Transverse colon (tissue), 4 donors: ENCODE results near the gene ANO3.

Source experiments
- CTCF ChIP-seq, 5 experiments: fragments of 200-600 bp in 3 of 5; fragments of 450-650 bp in 2 of 5; sonication (generic) in 3 of 5; IDR thresholded peaks; 1 replicate in 2 of 5; 2 replicates in 3 of 5; pipeline ENCODE4 v1.5.1; 2016 to 2017; ENCODE audit warnings: antibody characterized with exemption in 5 of 5, inconsistent platforms in 3 of 5, mild to moderate bottlenecking in 2 of 5, moderate library complexity in 1 of 5
- EP300 ChIP-seq: sonication (generic); formaldehyde crosslinking; IDR thresholded peaks from one replicate; pipeline ENCODE4 v1.6.1; 2017; ENCODE audit warnings: antibody characterized with exemption, low read depth
- POLR2A ChIP-seq: fragments of 450-650 bp; IDR thresholded peaks from one replicate; pipeline ENCODE4 v1.6.1; 2016; ENCODE audit warnings: antibody characterized with exemption, mild to moderate bottlenecking, moderate library complexity
- POLR2AphosphoS5 ChIP-seq, 3 donors: sonication (generic); formaldehyde crosslinking; IDR thresholded peaks; one replicate each; pipeline ENCODE4 v1.6.1; 2016; ENCODE audit warnings: antibody characterized with exemption in 3 of 3

DNA sequence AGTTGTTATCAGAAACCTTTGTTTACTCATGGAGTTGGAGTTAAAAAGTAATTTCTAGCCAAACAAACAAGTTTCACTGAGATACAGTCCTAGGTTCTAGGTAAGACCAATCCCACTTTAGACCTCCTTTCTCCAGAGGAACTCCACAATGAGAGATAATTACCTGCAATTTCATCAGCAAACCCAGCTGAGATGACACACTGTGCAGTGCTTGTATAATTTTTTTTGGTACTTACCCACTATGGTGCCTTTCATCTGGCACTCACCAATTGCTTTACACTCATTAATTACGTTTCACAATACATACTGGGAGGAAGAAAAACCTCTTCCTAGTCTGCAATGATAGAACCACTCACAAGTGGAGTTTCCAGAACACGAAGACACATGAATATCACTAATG, 242.0 kb downstream of the ANO3 start:
- TF ChIP-seq POLR2A (no peak), CTCF (IDR thresholded peaks at IDR 0.05) (no peak), EP300 (no peak), POLR2AphosphoS5 (IDR thresholded peaks at IDR 0.05) (no peak)
